Fibroblast of skin of back (primary cell): ENCODE results near the gene MAP3K12.
"Not testable (repeated sequence)": the region's sequence is repeated elsewhere in the genome, so short reads cannot be mapped to it uniquely, and the experiment has no call there.

ENCODE experiments used
- DNase-seq: peaks from one replicate; pipeline ENCODE4 v3.0.0-alpha.2; 2013

MAP3K12 gene

DNA sequence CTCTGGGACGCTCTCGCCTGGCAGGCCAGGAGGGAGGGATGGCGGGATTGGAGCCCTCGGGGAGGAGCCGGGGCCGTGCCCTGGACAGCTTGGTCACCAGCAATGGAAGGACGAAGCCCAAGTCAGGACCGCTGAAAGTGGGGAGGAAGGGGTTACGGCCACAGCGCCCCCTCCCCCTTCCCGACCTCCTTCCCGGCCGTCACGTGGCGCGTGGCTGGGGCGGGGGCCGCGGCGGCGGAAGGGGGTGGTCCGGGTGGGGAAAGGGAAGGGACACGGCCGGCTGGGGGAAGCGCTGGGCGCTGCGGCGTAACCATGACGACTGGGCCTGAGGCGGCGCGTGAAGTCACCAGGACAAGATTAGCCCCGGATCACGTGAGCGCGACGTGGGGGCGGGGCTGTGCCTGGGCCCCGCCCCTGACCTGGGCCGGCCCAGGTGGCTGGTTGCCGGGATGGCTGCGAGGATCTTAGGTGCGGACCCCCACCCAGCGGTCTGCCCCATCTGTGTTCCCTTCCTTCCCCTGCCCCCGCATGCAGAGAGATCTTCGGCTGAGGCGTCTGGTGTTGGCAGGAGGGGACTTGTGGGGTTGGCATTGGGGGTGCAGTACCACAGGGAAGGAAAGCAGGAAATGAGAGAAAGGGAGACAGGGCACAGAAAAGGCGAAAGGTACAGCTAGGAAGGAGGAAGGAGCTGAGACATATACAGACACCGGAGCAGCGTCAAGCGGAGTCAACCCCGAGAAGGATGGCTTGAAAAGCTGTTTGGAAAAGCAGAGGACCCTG lies 6.2 kb downstream of the MAP3K12 start:
- DNase-seq: peak; percentile 88

DNA sequence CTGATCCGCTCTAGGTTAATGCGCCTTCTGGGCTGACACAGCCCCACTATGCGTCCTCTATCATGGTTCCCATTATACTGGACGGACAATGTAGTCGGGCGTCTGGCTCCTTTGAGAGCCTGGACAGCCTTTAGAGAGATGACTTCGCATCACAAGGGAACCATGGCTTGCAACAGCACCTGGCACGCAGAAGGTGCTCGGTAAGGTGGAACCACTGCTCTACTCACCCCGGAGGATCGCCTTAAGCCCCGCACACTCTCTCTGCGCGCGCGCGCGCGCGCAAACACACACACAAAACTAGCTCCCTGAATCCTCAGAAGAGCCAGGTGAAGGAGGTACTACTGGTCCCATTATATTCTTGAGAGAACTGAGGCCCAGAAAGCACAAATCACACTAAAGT lies 7.1 kb downstream of the MAP3K12 start:
- DNase-seq: no peak

DNA sequence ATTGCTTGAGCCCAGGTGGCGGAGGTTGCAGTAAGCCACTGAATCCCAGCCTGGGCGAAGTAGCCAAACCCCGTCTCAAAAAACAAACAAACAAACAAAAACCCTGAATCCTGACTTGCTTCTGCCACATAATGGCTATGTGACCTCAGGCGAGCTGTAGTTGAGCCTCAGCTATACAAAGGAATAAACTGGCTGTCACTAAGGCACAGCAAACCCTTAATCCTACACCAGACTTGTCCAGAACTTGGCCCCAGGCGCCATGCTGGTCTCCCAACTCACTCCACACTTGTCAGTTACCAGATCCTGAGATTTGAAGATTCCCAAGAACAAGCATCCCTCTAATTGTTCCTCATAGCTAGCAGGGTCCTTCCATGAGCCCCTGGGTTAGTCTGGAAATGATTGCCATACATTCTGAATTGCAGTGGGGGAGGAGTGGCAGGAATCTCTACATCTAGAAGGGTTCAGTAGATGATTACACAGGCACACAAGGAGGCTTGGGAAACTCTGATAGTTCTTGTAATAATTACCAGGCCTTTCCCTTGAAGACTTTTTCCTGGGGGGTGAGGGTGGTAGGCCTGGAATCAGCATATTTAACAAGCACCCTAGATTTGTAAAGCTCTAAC lies 9.9 kb downstream of the MAP3K12 start:
- DNase-seq: no peak

DNA sequence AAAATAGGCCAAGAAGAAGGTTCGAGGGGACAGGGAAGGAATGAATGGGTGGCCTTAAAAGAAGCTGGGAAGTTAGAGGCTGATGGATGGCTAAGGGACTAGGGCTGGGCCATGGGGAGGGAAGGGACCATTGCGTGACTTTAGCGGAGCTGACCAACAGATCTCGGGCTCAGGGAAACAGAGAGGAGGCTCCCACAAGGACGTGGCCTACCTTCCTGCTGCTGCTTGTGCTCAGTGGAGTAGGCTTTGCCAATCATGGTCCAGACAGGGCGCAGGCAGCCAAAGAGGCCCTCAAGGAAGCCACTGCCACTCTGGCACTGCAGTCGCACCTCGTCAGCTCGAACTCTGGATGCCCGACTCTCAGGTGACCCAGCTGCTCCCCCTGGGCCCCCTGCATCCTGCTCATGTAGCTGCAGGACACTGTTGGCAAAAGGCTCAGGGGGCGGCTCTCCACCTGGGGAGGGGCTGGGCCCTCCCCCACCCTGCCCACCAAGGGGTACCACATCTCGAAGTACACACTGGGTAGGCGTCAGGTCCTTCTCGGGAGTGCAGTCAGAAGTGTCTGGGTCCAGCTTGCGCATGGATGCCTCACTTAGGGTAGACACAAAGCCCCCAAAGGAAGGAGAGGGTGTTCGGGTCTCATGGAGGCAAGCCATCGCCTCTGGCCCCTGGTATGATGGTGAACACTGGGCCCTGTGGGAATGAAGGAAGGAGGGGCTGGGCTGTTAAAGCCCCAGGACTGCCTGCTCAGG lies 12.3 kb downstream of the MAP3K12 start:
- DNase-seq: no peak

DNA sequence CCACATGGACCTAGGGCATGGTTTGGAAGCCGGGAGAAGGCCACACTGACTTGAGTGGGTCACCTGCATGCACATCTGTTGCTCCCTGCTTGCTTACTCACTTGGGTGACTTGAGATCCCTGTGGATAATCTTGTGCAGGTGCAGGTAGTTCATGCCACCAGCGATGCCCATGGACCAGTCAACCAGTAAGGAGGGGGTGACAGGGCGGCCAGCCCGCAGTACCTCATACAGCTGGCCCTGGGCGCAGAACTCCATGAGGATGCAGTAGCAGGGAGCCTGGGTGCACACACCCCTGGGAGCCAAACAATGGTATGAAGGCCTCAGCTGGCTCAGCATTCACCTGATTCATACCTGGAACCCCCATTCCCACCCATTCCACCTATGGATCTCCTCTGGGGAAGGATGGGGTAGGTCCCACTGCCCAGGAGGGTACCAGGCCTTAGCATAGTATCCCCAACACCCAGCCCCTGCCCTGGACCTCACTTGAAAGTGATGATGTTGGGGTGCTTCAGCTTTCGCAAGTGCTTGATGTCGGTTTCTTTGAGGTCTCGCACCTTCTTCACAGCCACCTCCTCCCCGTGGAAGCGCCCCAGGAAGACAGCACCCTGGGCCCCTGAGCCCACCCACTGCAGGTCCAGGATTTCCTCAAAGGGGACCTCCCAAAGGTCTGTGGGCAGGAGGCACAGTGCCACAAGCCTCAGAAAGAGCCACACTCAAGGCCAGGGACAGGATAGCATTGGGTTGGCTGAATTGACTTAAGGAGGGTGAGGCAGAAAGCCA lies 13.1 kb downstream of the MAP3K12 start:
- DNase-seq: no peak

DNA sequence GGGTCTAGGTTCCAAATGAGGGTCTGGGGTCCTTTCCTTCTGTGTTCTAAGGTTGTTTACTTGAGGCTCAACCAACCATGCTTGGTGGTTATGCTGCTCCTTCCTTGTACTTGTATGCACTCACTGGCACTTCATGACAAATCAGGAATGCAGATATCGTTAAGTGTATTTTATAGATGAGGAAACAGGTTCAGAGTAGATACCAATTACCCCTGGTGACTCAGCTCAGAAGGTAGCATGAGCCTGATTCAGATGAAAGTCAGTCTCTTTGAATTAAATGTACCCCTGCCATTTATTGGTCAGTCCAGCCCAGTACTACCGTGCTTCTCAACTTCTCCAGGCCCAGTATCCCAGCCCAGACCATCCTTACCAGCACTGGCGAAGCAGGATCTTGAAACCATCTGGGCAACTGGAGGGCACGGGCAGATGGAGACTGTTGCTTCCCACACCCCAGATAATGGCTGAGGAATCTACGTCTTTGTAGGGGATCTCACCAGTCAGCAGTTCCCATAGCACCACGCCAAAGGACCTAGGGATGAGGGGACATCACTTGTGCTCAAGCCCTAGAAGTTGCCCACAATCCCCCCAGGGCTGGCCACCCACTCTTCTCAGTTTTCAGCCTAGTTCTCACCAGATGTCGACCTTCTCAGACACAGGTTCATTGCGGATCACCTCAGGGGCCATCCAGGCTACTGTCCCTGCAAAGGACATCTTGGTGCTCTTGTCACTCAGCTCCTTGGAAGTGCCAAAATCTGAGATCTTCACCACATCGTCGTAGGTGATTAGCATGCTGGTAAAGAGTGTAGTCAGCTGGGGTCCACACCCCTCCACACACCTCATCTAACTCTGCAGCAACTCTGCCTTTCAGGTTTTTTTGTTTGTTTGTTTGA lies 14.3 kb downstream of the MAP3K12 start:
- no peak for DNase-seq

DNA sequence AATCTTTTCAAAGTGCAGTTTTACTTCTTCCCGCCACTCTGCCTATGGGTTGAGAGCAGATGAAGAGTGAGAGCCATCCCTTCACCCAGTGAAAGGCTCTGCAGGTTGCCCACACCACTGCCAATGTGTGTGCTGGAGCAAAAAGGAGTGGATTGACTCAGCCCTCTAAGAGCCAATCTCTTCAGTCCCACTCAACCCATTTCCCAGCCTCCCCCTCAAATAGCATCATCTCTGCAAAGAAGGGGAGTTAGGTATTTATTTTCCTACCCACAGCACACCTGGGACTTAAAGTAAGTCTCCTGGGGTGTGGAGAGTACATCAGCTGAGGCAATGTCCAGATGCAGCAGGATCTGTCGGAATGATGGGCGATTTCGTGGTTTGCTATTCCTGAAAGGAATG lies 15.3 kb downstream of the MAP3K12 start:
- no peak for DNase-seq

DNA sequence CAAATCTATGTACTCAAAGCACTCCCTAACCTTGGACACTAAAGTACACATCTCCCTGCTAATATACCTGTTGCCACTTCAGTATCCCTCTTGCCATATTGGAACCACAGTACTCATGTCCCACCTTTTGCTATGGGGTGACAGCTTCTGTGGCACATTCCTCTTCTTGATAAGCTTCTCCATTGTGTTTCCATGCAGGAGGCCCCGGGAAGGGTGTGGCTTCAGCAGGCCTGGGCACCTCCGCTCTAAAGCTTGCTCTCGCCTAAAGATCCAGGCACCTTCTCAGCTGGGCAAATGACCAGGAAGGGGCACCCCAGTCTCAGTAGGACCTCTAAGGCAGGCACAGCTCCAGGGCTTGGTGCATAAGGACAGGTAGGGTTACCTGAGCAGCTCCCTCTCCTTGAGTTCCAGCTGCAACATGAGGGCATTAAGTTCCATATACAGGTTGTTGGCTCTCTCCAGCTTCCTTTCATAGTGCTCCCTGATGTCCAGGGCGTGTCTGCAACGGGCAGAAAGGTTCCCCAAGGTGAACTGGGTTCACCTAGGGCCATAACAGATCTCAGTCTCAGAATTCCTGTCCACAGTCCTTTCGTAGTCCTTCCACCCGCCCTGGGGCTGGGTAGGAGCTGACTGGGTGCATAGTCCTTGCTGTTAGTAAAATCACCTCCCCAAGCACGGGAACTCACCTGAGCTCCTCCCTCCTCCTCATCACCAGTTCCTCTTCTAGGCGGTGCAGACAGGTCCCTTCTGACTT lies 15.9 kb downstream of the MAP3K12 start:
- no peak for DNase-seq

DNA sequence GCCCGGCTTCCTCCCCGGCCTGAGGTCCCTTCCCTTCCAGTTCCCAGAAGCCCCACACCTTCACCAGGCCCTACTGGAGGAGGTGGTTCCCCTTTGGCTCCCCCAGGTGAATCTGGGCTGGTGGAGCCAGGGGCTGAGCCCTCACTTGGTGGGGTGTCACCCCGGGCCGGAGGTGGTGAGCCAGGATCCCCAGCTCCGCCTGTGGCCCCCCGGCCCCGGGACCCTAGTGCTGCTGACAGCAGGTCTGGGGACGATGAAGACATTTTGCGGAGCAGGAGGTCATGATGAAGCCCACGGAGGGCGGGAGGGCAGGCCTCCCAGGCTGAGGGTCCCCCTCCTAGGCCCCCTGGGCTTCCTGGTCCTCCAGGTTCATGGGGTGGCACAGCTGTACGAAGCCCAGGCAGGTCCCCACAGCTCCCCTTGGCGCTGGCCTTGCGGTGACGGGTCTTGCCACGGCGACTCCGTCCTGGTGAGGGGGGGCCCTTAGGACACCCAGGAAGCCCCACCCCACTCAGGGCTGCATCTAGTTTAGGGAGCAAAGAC lies 16.6 kb downstream of the MAP3K12 start:
- DNase-seq: no peak

DNA sequence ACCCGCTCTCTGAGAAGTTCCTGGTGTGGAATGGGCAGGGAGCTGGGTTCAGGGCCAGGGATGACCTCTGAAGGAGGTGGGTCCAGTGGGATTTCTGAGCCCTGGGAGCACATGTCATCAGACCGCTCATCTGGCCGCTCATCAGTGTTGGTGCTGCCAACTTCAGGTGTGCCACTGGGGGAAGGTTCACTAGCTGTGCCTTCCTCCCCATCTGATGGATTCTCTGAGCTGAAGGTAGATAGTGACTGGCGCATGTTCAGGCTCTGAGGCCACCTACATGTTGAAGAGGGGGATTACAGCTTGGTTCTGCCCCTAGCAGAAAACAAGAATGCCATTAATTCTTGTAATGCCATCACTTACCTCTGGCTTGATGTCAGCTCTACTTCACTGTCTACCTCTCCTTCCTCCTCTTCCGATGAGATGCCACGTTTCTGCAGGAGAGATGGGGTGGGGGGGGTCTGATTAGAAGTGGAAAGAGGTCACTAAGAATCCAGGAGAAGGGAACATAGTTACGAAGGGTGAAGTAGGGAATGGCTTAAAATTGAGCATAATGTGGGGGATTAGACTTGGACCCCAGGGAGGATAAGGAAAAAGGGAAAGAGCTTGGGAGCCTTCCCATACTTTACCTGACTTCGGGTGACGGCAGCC lies 17.2 kb downstream of the MAP3K12 start:
- no peak for DNase-seq

DNA sequence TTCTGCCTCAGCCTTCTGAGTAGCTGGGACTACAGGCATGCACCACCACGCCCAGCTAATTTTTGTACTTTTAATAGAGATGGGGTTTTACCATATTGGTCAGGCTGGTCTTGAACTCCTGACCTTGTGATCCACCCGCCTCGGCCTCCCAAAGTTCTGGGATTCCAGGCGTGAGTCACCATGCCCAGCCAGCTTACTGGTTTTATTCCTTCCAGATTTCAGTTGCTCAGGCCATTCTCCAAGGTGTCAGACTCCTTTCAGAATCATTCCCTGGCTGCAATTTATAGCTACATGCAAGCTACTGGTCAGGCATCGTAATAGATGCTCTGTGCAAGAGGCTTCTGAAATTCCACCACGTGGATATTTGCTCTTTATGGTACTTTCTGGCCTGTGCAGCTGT lies 17.8 kb downstream of the MAP3K12 start:
- DNase-seq: not testable (repeated sequence)

DNA sequence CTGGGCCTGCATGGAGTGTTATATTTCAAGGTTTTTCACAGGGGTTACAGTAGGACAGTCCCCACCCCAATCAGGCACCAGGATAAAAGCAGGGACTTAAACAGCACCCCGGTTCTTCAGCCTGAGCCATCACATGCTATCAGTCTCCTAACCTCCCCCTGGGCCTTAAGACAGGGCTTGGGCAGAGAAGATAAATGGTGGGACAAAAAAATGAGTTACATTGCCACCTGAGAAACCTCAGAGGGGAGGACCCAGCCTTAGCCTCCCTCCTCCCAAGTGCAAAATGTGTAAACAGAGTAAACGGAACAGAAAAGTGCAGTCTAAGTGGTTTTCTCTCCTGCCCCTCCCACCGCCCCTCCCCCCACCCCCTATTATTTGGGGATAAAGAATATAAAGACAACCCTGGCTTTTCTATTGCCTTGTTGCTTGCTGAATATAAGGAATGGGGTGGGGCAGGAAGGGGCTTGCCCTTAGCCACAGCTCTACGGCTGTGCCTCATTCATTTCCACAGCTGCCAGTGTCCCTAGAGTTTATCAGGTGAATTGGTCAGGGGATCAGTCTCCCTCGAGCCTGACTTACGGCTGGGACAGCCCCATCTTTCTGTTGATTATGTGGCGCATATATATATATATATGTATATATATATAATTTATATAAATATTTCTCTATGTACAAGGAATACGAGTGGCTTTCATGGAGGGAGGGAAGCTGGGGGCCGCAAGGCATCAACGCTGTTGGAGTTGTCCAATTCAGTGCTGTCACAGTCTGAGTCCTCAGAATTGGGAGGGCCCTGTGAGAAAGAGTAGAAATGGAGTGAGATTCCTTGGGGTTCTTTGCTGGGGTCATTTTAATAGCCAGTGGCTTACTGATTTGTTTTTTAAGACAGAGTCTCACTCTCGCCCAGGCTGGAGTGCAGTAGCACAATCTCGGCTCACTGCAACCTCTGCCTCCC lies 18.5 kb downstream of the MAP3K12 start:
- no peak for DNase-seq

DNA sequence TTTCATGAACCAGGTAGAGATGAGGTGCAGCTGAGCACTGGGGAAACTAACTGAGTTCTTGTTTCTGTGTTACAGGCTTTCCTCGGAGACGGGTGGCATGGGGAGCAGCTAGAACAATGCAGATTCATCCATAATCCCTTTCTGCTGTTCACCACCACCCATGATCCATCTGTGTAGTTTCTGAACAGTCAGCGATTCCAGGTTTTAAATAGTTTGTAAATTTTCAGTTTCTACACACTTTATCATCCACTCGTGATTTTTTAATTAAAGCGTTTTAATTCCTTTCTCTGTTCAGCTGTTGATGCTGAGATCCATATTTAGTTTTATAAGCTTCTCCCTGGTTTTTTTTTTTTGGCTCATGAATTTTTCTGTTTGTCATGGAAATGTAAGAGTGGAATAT lies 19.9 kb downstream of the MAP3K12 start:
- no peak for DNase-seq

DNA sequence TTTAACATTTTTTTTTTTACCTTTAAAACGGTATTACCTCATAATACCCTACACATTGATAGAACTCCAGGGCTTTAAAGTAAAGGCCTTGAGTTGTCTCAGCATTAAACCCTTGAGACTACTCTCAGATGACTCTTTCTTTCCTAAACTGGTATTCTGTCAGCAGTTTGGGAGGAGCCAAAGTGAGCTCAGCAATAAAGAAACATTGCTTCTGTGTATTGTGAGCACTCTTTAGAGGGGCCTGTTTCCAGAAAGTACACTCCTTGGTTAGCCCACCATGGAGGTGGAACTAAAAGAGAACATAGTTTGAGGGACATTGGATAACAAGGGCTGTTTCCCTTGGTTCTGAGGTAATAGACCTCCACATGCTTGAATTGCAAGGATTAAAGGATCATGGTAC lies 20.4 kb downstream of the MAP3K12 start:
- DNase-seq: no peak

DNA sequence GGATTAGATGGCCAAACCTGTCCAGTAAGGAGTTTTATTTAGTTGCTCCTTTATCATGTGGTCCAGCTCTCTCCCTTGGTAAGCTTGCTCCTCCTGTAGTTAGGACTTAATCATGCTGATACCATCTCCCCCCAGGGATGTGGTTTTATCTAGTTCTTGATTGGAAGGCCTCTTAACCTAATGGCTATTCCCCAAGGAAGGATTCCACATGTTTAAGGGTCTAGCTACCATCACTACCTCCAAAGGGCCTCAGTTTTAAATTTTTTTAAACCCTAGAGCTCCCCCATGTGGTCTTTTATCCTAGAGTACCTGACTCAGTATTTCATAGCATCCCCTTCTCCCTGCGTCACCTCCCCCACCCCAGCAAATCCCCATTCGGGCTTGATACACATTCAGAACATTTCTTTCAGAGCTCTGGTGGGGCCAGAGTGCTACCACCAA lies 22.5 kb downstream of the MAP3K12 start:
- DNase-seq: no peak

DNA sequence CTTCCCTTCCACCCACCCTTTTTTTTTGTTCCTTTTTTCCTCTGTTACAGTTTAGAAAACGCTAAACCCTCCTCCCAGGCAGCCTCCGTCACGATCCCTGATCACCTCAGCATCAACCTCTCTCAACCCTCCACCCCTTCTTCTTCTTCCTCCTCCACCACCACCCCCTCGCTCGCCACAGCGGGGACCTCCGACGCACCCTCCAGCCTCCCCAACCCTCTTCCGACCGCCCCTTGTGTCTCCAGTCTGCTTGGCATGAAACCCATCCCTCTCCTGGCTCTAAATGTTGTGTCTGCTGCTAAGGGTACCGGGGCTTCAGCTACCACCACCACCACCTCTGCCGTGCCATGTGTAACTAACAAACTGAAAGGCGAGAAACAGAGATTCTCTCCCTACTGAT lies 24.4 kb downstream of the MAP3K12 start:
- DNase-seq: no peak

DNA sequence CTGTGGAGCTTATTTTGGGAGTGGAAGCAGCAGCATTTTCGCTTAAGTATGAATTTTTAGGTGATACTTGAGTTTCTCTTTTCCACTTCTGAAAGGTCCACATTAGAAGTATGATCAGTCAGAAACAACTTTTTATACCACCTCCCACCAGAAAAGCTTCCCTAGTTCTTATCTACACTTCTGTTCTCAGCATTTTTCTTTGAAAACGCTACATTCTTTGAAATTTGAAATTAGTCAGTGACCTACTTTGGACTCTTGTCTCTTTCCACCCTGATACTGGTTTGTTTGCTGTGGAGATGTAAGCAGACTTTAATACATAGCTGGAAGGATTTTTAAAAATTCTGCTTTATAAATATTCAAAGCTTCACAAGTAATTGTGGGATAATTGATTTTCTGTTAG lies 25.2 kb downstream of the MAP3K12 start:
- no peak for DNase-seq

DNA sequence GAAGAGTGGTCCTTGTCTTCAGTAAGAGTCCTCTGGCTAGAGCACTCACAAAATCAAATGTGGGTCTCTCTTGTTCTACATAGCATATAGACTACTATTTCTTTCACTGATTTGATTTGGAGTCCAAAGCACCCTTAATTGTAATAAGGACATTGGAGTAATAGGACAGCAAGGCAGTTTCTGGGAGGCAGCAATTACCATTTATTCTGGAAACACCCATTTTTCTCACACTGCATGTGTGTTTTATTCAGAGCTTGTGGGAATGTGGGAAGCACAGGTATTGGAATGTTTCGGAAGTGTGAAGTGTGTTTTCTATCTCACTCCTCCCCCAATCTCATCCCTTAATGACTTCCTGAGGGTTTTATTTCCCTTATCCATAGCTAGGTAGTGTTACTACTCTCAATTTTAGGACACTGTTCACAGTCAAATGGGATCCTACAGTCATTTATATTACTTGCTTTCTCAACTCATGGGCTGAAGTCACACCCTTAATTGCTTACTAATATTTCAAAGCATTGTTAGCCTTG lies 27.1 kb downstream of the MAP3K12 start:
- no peak for DNase-seq

DNA sequence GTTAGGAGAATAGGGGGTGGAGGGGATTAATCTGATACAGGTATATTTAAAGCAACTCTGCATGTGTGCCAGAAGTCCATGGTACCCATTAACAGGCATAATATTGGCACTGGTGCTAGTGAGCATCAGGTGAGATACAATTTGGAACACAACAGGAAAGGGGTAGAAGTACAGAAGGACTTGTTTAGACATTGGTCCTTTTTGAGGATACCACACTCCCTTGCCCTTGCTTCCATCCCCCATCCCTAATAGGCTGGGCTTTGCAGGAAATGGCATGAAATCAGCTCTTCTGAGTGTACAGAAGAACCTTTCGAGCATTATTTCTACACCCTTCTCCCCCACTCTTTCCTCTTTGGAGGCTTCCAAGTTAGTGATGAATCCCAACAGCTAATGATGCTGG lies 31.0 kb downstream of the MAP3K12 start:
- DNase-seq: no peak
